Bronchial epithelial cell (primary cell): ENCODE data around the gene MACC1. TPM values are rescaled to one million over a fixed set of nuclear protein-coding genes. Genes with fewer than 3 reads are reported as not detected.

Experiments
- DNase-seq: peaks from one replicate; pipeline ENCODE4 v3.0.0-alpha.2; 2010; ENCODE audit warnings: low read depth
- FAIRE-seq: peaks from 2 replicates; lab custom pipeline; 2011; peaks lifted over from hg19 to GRCh38; lab: Jason Lieb, UNC
- H3K27me3 ChIP-seq: 2 replicates; pipeline ENCODE4 v1.5.1; 2011; ENCODE audit warnings: low read length; ENCODE audit not compliant: control insufficient read depth, insufficient read depth
- H3K36me3 ChIP-seq: 2 replicates; pipeline ENCODE4 v1.5.1; 2011; ENCODE audit warnings: low read length; ENCODE audit not compliant: control insufficient read depth, insufficient read depth
- H3K4me3 ChIP-seq: 2 replicates; pipeline ENCODE4 v1.5.1; 2011; ENCODE audit warnings: mild to moderate bottlenecking, low read depth, low read length, control low read depth
- total RNA-seq: library from RNA; depleted of rRNA; stranded (reverse); fragments of >200 nt; gene quantifications from 2 replicates; pipeline ENCODE4 v1.2.1, GENCODE V29; 2014
- TF ChIP-seq, protein P1 (sequence below): IDR thresholded peaks from 2 replicates; pipeline ENCODE4 v1.5.1; 2011; ENCODE audit warnings: mild to moderate bottlenecking, moderate library complexity, low read length, control low read depth, inconsistent platforms; ENCODE audit not compliant: insufficient read depth, severe bottlenecking

The MACC1 gene
- total RNA-seq, 1 donor from 2014 or later, result 15.5 TPM

GRCh38 chr7:20236043-20236442 is 18.9 kb upstream of the MACC1 start:
- FAIRE-seq (no peak), DNase-seq (no peak)
- TF ChIP-seq, protein P1, sequence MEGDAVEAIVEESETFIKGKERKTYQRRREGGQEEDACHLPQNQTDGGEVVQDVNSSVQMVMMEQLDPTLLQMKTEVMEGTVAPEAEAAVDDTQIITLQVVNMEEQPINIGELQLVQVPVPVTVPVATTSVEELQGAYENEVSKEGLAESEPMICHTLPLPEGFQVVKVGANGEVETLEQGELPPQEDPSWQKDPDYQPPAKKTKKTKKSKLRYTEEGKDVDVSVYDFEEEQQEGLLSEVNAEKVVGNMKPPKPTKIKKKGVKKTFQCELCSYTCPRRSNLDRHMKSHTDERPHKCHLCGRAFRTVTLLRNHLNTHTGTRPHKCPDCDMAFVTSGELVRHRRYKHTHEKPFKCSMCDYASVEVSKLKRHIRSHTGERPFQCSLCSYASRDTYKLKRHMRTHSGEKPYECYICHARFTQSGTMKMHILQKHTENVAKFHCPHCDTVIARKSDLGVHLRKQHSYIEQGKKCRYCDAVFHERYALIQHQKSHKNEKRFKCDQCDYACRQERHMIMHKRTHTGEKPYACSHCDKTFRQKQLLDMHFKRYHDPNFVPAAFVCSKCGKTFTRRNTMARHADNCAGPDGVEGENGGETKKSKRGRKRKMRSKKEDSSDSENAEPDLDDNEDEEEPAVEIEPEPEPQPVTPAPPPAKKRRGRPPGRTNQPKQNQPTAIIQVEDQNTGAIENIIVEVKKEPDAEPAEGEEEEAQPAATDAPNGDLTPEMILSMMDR, result no peak

DNA sequence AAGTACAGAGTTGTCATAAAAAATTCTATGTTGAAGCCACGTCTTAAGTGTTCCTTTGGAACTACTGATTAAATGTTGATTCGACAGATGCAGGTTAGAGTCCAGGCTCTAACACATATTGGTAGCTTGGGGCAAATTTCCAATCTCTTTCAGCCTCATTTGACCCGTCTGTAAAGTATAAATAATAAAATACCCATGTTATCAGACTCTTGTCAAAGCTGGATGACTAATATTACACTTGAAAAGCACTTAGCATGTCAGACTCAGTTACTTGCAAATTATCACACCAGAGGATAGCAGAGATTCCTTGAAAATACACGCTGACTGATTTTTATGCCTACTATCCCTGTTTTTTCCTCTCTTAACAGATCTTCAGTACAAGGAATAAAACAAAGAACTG is 18.1 kb upstream of the MACC1 start:
- no peaks in the 10 kb centered on the region for H3K36me3 ChIP-seq
- H3K27me3 ChIP-seq, result no peaks in the 10 kb centered on the region
- FAIRE-seq (no peak), DNase-seq (peak; percentile 29)
- TF ChIP-seq, protein P1, result no peak
- H3K4me3 ChIP-seq, result no peak overlapping the region

More at GRCh38 chr7:20236043-20236442, 18.9 kb upstream of the MACC1 start:
- H3K27me3 ChIP-seq, result no peaks in the 10 kb centered on the region
- H3K36me3 ChIP-seq, result no peaks in the 10 kb centered on the region
- H3K4me3 ChIP-seq, result no peak overlapping the region

DNA sequence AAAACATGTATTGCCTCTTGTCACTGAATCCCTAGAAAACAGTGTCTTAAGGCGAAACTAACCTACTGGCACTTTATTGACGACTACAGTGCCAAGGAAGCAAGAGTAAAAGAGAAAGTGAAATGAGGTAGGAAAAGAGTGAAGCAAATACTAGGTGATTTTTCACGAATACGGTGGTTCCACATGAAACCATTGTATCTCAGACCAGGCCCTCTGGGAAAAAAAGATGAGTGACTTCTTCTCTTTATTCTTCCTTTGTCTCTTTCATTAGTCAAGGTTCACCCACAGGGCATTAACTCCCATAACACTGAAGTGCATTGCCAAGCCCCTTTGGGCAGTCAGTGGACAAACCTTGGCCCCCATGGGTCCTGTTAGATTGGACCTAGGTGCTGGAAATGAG is 16.2 kb upstream of the MACC1 start:
- no peaks in the 10 kb centered on the region for H3K36me3 ChIP-seq
- FAIRE-seq (no peak), DNase-seq (no peak)
- no peaks in the 10 kb centered on the region for H3K27me3 ChIP-seq
- TF ChIP-seq, protein P1, result no peak
- H3K4me3 ChIP-seq, result no peak overlapping the region

- no peak overlapping the region for H3K4me3 ChIP-seq
These were observed 15.7 kb upstream of the MACC1 start for GRCh38 chr7:20232848-20233247.

GRCh38 chr7:20229646-20230500 is 12.7 kb upstream of the MACC1 start:
- TF ChIP-seq, protein P1, result no peak
- DNase-seq, result peak; percentile 75
- Histone ChIP-seq H3K27me3 (no peaks in the 10 kb centered on the region), H3K4me3 (no peak overlapping the region), H3K36me3 (no peaks in the 10 kb centered on the region)
- no peak for FAIRE-seq

More at GRCh38 chr7:20232848-20233247, 15.7 kb upstream of the MACC1 start:
- no peaks in the 10 kb centered on the region for H3K27me3 ChIP-seq
- TF ChIP-seq, protein P1, result no peak
- no peak for DNase-seq
- H3K36me3 ChIP-seq, result no peaks in the 10 kb centered on the region
- FAIRE-seq, result no peak

DNA sequence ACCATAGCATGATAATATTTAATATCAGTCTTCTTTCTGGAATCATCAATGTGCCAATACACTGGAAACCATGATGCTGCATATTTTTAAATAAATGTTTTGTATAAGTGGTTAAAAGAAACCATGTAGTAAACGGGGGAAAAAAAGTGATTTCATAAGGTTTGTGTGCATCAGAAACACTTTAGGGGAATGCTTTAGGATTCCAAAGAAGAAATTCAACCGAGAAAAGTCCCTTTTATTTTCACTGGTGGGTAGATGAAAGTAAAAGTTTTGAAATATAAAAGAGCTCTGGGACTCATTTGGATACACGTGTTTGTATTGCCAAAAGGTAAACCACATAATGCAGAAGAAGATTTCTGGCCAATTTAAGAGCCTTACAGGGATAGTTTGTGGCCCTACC is 11.9 kb upstream of the MACC1 start:
- TF ChIP-seq, protein P1, result no peak
- H3K4me3 ChIP-seq, result no peak overlapping the region
- FAIRE-seq (no peak), DNase-seq (no peak)
- H3K27me3 ChIP-seq, result no peaks in the 10 kb centered on the region
- no peaks in the 10 kb centered on the region for H3K36me3 ChIP-seq
